Stimulated activated CD8-positive, alpha-beta memory T cell treated with anti-CD3 and anti-CD28 coated beads, Interleukin-15, amount 100 ng/mL, for 4 hours (primary cell): Measurements from ENCODE around the gene COL5A2.

Source experiments
- DNase-seq, 2 donors: peaks; one replicate each; pipeline ENCODE4 v3.0.0-alpha.2; 2020; ENCODE audit warnings: low read depth in 2 of 2

Gene COL5A2

GRCh38 chr2:188997263-188997662 is 182.3 kb downstream of the COL5A2 start:
- DNase-seq = no peak

- no peak for DNase-seq
Measured at GRCh38 chr2:188993247-188993646, 186.3 kb downstream of the COL5A2 start.

DNA sequence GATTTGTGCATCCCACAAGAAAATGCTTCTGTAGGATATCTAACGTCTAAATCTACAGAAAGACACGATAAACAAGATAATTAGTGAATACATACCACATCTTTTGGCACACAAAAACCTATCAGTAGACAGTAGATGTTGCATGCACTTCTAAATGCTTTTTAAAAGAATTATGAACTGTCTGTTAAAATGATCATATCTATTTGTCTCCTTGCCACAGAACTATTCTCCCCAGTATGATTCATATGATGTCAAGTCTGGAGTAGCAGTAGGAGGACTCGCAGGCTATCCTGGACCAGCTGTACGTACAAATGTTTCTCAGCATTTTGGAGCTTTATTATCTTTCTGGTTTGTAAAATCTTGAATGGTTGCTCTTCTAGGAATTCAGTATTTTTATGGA is 192.7 kb downstream of the COL5A2 start:
- no peak for DNase-seq

- no peak for DNase-seq
Measured at GRCh38 chr2:188984680-188985079, 194.9 kb downstream of the COL5A2 start.

DNA sequence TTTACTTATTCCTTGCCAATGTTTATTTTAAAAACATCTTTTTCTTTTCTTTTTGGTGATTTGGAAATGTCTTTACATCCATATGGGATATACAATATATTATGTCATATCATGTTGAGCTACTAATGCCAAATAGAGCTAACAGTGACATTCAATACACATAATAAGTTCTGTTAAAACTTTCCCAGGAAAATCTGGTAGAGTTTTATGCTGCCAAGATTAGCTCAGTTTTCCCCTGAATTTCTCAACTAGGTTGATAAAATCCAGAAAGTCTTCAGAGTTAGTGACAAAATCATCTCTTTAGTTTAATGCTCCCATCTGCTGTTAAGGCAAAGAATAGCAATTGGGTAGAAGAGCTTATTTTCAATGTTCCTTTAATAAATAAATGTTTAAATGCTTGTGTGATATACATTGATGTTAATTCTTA is 195.5 kb downstream of the COL5A2 start:
- DNase-seq = no peak

DNA sequence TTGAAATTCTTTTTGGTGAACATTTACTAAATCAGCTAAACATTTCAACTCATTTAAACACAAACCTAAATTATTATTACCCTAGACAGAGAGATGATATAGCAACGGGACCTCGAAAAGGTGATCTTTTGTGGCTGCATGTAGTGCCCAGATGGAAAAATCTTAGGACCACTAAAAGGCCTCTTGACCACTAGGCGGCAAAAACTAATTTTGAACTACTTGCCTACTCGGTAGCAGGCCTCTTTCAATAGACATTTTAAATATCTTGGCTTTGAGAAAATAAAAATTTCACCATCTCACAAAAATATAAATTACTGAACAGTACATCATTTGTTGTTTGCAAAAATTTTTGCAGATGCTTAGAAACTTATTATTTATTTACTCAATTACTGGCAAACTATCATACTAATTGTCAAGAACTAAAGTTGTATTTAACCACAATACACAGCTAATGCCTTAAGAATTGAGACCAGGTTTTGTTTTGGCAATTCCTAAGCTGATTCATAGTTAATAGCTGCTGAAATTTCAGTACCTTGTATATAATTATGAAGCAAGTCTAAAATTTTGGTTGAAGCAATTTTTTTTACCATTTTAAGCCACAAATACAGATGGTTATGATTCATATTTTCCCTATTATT is 196.0 kb downstream of the COL5A2 start:
- no peak for DNase-seq
